MCF 10A (cell line): ENCODE data around the gene TIMELESS. TPM values are rescaled to one million over a fixed set of nuclear protein-coding genes. Genes with fewer than 3 reads are reported as not detected.
"Not testable (repeated sequence)": the region's sequence is repeated elsewhere in the genome, so short reads cannot be mapped to it uniquely, and the experiment has no call there.

Experiments
- BruUV-seq: library from RNA; stranded (reverse); fragments of 400-500 nt; replicated peaks from 2 replicates; lab custom pipeline; 2021; lab: Mats Ljungman, UMichigan
- CTCF ChIA-PET: fragments of 300-600 bp; sonication (Branson Sonifier 250); formaldehyde crosslinking; extraction: SDS; loops from one replicate; lab custom pipeline; 2021; ENCODE audit warnings: antibody characterized with exemption, inconsistent platforms; lab: Yijun Ruan, JAX
- POLR2A ChIA-PET: fragments of 300-600, 350-650 bp; sonication (Branson Sonifier 250); formaldehyde crosslinking; extraction: SDS; loops from one replicate; lab custom pipeline; 2020; ENCODE audit warnings: antibody characterized with exemption, inconsistent platforms; lab: Yijun Ruan, JAX
- DNase-seq: peaks from one replicate; pipeline ENCODE4 v3.0.0-alpha.2; 2018; ENCODE audit not compliant: unreplicated experiment
- H3K27ac Mint-ChIP-seq: one replicate; pipeline ENCODE4 v1.8.0; 2022; ENCODE audit warnings: mild to moderate bottlenecking, low read depth, mixed read lengths; ENCODE audit not compliant: unreplicated experiment
- H3K27me3 Mint-ChIP-seq: one replicate; pipeline ENCODE4 v1.8.0; 2022; ENCODE audit warnings: mixed read lengths; ENCODE audit not compliant: insufficient read depth, unreplicated experiment
- H3K36me3 Mint-ChIP-seq: one replicate; pipeline ENCODE4 v1.8.0; 2022; ENCODE audit warnings: mild to moderate bottlenecking, moderate library complexity, mixed read lengths; ENCODE audit not compliant: insufficient read depth, unreplicated experiment
- H3K4me1 Mint-ChIP-seq: one replicate; pipeline ENCODE4 v1.8.0; 2022; ENCODE audit warnings: mixed read lengths; ENCODE audit not compliant: insufficient read depth, unreplicated experiment
- H3K4me3 Mint-ChIP-seq: one replicate; pipeline ENCODE4 v1.8.0; 2022; ENCODE audit warnings: mild to moderate bottlenecking, moderate library complexity, mixed read lengths; ENCODE audit not compliant: unreplicated experiment
- H3K9me3 Mint-ChIP-seq: one replicate; pipeline ENCODE4 v1.8.0; 2022; ENCODE audit warnings: mixed read lengths; ENCODE audit not compliant: unreplicated experiment
- intact Hi-C: fragments of 100-400 bp; cut with micrococcal nuclease; formaldehyde crosslinking; loops from 2 replicates; pipeline ENCODE4 v1.14.1; 2022
- total RNA-seq: library from RNA; stranded (reverse); gene quantifications from 2 replicates; pipeline ENCODE4 v1.2.3, GENCODE V29; 2022
- TF ChIP-seq, protein P1 (sequence below): fragments of 200-600 bp; IDR thresholded peaks from one replicate; pipeline ENCODE4 v1.8.0; 2022; ENCODE audit warnings: antibody characterized with exemption, mild to moderate bottlenecking; ENCODE audit not compliant: unreplicated experiment

TIMELESS gene
- total RNA-seq, 1 experiment from 2014 or later: 14.0 TPM

DNA sequence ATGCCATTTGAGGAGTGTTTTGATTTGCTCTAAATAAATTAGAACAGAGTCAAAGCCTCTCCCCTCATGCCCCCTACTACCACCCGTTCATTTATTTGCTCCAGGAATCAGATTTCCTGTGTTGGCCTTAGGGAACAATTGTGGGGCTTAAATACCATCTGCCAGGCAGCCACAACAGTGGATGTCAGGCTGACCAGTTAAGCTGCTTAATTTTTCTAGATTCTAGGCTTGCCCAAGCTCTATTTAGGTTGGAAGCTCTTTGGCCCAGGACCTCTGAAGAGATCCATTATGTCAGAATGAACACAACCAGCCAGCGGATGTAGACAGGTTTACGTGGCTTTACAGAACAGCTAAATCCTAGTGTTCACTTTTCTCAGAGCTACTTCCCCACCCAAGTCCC, 1.0 kb upstream of the TIMELESS start:
- Mint-ChIP-seq H3K9me3 (no peaks in the 10 kb centered on the region), H3K36me3 (no peaks in the 10 kb centered on the region), H3K27ac (peak overlapping the region; percentile 90), H3K27me3 (no peaks in the 10 kb centered on the region), H3K4me1 (peaks cover 8% of the 10 kb centered on the region), H3K4me3 (no peak overlapping the region)
- CTCF ChIA-PET: interaction anchor here (0.6 to 3.2 kb wide), 4 partner anchors 14 to 558 kb away, joined by 3 to 20 read pairs (median 4); partner anchors contain the start of gene RNF41
- POLR2A ChIA-PET: interaction anchor here (0.7 to 4.4 kb wide), 12 partner anchors 12 to 333 kb away, joined by 3 to 63 read pairs (median 8); partner anchors contain the start of genes CNPY2, CS, PAN2 and RNF41
- TF ChIP-seq, protein P1, sequence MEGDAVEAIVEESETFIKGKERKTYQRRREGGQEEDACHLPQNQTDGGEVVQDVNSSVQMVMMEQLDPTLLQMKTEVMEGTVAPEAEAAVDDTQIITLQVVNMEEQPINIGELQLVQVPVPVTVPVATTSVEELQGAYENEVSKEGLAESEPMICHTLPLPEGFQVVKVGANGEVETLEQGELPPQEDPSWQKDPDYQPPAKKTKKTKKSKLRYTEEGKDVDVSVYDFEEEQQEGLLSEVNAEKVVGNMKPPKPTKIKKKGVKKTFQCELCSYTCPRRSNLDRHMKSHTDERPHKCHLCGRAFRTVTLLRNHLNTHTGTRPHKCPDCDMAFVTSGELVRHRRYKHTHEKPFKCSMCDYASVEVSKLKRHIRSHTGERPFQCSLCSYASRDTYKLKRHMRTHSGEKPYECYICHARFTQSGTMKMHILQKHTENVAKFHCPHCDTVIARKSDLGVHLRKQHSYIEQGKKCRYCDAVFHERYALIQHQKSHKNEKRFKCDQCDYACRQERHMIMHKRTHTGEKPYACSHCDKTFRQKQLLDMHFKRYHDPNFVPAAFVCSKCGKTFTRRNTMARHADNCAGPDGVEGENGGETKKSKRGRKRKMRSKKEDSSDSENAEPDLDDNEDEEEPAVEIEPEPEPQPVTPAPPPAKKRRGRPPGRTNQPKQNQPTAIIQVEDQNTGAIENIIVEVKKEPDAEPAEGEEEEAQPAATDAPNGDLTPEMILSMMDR: no peak
- no TSS peak for BruUV-seq
- DNase-seq: no peak
- intact Hi-C loops: no loop called here

DNA sequence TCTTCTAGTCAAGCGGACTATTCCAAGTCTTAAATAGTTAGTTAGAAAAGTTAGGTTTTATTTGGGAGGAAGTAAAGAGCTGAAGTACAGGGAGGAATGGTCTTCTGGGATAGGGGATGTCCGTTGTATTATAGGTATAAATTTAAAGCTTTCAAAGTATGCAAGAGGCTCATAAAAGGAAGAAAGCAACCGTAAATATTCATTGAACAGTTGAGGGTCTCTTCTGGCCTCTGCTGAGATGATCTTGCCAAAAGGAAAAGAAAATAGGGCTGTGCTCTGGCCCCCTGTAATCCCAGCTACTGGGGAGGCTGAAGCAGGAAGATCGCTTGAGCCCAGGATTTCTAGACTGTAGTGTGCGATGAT, 377 bp upstream of the TIMELESS start:
- peaks cover 8% of the 10 kb centered on the region for H3K4me1 Mint-ChIP-seq
- TF ChIP-seq, protein P1: no peak
- TSS peak; percentile 86 for BruUV-seq
- no peaks in the 10 kb centered on the region for H3K27me3 Mint-ChIP-seq
- no peaks in the 10 kb centered on the region for H3K9me3 Mint-ChIP-seq
- no peak for DNase-seq
- ChIA-PET POLR2A (interaction anchor here (0.6 to 4.4 kb wide), 22 partner anchors 9 to 720 kb away, joined by 3 to 63 read pairs (median 5); partner anchors contain the start of genes CNPY2, COQ10A, CS and PAN2), CTCF (interaction anchor here (0.6 to 3.2 kb wide), 4 partner anchors 14 to 228 kb away, joined by 3 to 20 read pairs (median 4); partner anchors contain the start of gene RNF41)
- peak overlapping the region; percentile 76 for H3K4me3 Mint-ChIP-seq
- intact Hi-C loops: no loop called here
- peak overlapping the region; percentile 90 for H3K27ac Mint-ChIP-seq
- no peaks in the 10 kb centered on the region for H3K36me3 Mint-ChIP-seq

DNA sequence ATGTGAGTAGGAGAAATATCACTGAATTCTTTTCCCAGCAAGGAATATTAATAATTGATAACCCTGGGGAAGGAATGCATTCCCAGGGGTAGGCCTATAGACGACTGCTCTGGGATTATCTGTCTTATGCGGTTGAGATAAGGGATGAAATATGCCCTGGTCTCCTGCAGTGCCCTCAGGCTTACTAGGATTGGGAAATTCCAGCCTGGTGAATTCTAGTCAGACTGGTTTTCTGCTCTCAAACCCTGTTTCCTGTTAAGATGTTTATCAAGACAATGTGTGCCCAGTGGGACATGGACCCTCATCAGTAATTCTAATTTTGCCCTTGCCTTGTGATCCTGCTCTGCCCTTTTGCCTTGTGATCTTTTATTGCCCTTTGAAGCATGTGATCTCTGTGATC, 6.0 kb downstream of the TIMELESS start:
- intact Hi-C loops, CTCF ChIA-PET, POLR2A ChIA-PET, H3K27ac Mint-ChIP-seq, DNase-seq, H3K27me3 Mint-ChIP-seq, BruUV-seq, H3K36me3 Mint-ChIP-seq, H3K4me3 Mint-ChIP-seq, H3K4me1 Mint-ChIP-seq, H3K9me3 Mint-ChIP-seq: not testable (repeated sequence)

DNA sequence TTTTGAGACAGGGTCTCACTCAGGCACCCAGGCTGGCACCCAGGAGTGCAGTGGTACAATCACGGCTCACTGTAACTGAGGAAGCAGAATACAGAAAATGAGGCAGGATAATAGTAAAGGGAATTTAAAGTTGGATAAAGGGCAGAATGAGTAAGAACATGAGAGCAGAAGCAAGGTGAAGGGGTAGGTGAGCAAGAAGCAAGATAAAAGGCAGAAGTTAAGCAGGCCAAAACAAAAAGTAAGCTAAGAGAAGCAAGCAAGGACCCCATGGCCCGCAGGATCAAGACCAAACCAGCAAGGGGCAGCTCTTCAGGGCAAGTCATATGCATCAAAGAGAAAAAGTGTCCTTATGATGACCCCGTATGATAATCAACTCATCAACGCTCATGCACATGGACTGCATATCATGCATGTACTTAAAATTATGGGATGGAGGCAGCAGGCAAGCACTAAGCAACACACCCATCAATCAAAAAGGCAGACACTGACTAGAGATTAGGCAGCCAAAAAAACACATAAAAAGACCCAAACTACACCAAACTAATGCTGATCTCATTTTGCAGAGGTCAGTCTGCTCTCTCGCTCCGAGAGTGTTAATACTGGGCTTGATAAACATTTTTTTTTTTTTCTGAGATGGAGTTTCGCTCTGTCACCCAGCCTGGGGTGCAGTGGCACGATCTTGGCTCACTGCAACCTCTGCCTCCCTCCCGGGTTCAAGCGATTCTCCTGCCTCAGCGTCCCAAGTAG, 11.6 kb downstream of the TIMELESS start:
- no peaks in the 10 kb centered on the region for H3K9me3 Mint-ChIP-seq

More for the DNA sequence above, 11.6 kb downstream of the TIMELESS start:
- CTCF ChIA-PET: interaction anchor here (0.6 to 2.1 kb wide), 3 partner anchors 13 to 171 kb away, joined by 3 to 7 read pairs (median 4); no protein-coding TSS in a partner anchor
- intact Hi-C loops: no loop called here
- POLR2A ChIA-PET: interaction anchor here (0.8 kb wide), 1 partner anchor 78 kb away, joined by 4 read pairs; the partner anchor contains the start of gene STAT2
- Mint-ChIP-seq H3K27ac (no peak overlapping the region), H3K36me3 (peaks cover 6% of the 10 kb centered on the region), H3K4me3 (no peak overlapping the region), H3K4me1 (no peaks in the 10 kb centered on the region), H3K27me3 (no peaks in the 10 kb centered on the region)
- BruUV-seq: no TSS peak
- DNase-seq: no peak
- TF ChIP-seq, protein P1: no peak
